ENCODE results near the gene KCTD16. TPM values are rescaled to one million over a fixed set of nuclear protein-coding genes. Genes with fewer than 3 reads are reported as not detected.

KCTD16 gene
- total RNA-seq, 2 donors from 2014 or later = 3.4 to 4.3 TPM

- intact Hi-C loops (cut with DNase I) = no loop called here
- no peaks in the 10 kb centered on the region for H3K9me3 ChIP-seq
- no peak overlapping the region for H3K4me3 ChIP-seq
- H3K4me1 ChIP-seq = no peaks in the 10 kb centered on the region
- DNase-seq = peak in 2 of 4 donors; percentile 14 to 19
- WGBS, 2 donors = 27 to 46% methylated on average over 2 of the region's 2 CpGs
- H3K27ac ChIP-seq = peak overlapping the region in 1 of 4 donors; percentile 48
- ATAC-seq = peak; percentile 55
- H3K36me3 ChIP-seq (replicated peaks in 1 of 2; ENCODE audit: insufficient read depth in 1 of 2, low read depth in 2 of 2) = no peaks in the 10 kb centered on the region
- no peaks in the 10 kb centered on the region for H3K27me3 ChIP-seq
- no peak for TF ChIP-seq POLR2A (IDR thresholded peaks at IDR 0.05)
- TF ChIP-seq CTCF (IDR thresholded peaks at IDR 0.05) = no peak
These were observed 118.6 kb downstream of the KCTD16 start for GRCh38 chr5:144289277-144289676.

- H3K27me3 ChIP-seq = no peaks in the 10 kb centered on the region
- H3K9me3 ChIP-seq = no peaks in the 10 kb centered on the region
- H3K27ac ChIP-seq = no peak overlapping the region
- intact Hi-C loops (cut with DNase I) = no loop called here
- TF ChIP-seq CTCF (IDR thresholded peaks at IDR 0.05) = no peak
- TF ChIP-seq POLR2A (IDR thresholded peaks at IDR 0.05) = no peak
- H3K4me1 ChIP-seq = no peaks in the 10 kb centered on the region
- no peak overlapping the region for H3K4me3 ChIP-seq
- DNase-seq (no peak), ATAC-seq (no peak)
- H3K36me3 ChIP-seq (replicated peaks in 1 of 2; ENCODE audit: insufficient read depth in 1 of 2, low read depth in 2 of 2) = no peaks in the 10 kb centered on the region
These were observed 121.4 kb downstream of the KCTD16 start for GRCh38 chr5:144292029-144292428.

- Histone ChIP-seq H3K27ac (no peak overlapping the region), H3K9me3 (no peaks in the 10 kb centered on the region), H3K27me3 (no peaks in the 10 kb centered on the region), H3K4me3 (no peak overlapping the region), H3K36me3 (replicated peaks in 1 of 2; ENCODE audit: insufficient read depth in 1 of 2, low read depth in 2 of 2) (no peaks in the 10 kb centered on the region), H3K4me1 (no peaks in the 10 kb centered on the region)
- TF ChIP-seq CTCF (IDR thresholded peaks at IDR 0.05) = no peak
- TF ChIP-seq POLR2A (IDR thresholded peaks at IDR 0.05) = no peak
- intact Hi-C loops (cut with DNase I) = no loop called here
- DNase-seq = no peak
- no peak for ATAC-seq
These were observed 124.6 kb downstream of the KCTD16 start for GRCh38 chr5:144295284-144295683.

- no peak for TF ChIP-seq POLR2A (IDR thresholded peaks at IDR 0.05)
- TF ChIP-seq CTCF (IDR thresholded peaks at IDR 0.05) = no peak
- ATAC-seq = no peak
- intact Hi-C loops (cut with DNase I) = no loop called here
These were observed 126.4 kb downstream of the KCTD16 start for GRCh38 chr5:144297081-144297480.

GRCh38 chr5:144298658-144299057, 128.0 kb downstream of the KCTD16 start:
- H3K27me3 ChIP-seq = no peaks in the 10 kb centered on the region
- intact Hi-C loops (cut with DNase I) = no loop called here
- DNase-seq (no peak), ATAC-seq (no peak)
- WGBS, 2 donors = 95 to 97% methylated on average over 3 of the region's 3 CpGs
- peaks cover 4% of the 10 kb centered on the region for H3K4me1 ChIP-seq
- no peak overlapping the region for H3K4me3 ChIP-seq
- H3K9me3 ChIP-seq = no peaks in the 10 kb centered on the region
- no peak overlapping the region for H3K27ac ChIP-seq
- no peak for TF ChIP-seq CTCF (IDR thresholded peaks at IDR 0.05)
- no peak for TF ChIP-seq POLR2A (IDR thresholded peaks at IDR 0.05)
- no peaks in the 10 kb centered on the region for H3K36me3 ChIP-seq (replicated peaks in 1 of 2; ENCODE audit: insufficient read depth in 1 of 2, low read depth in 2 of 2)

More at GRCh38 chr5:144297081-144297480, 126.4 kb downstream of the KCTD16 start:
- Histone ChIP-seq H3K27ac (no peak overlapping the region), H3K4me1 (no peaks in the 10 kb centered on the region), H3K9me3 (no peaks in the 10 kb centered on the region), H3K36me3 (replicated peaks in 1 of 2; ENCODE audit: insufficient read depth in 1 of 2, low read depth in 2 of 2) (no peaks in the 10 kb centered on the region), H3K27me3 (no peaks in the 10 kb centered on the region), H3K4me3 (no peak overlapping the region)
- DNase-seq = no peak
- 88 to 90% methylated on average over 3 of the region's 3 CpGs for WGBS, 2 donors

All from body of pancreas (tissue), 4 donors.